SK-N-MC (cell line): Measurements from ENCODE around the gene MROH7.

Source experiments
- DNase-seq: peaks from one replicate; pipeline ENCODE4 v3.0.0-alpha.2; 2011; ENCODE audit warnings: low read depth, low spot score
- H3K27ac ChIP-seq: fragments of 200-600 bp; sonication (generic); 2 replicates; pipeline ENCODE4 v1.5.1; 2016; ENCODE audit warnings: mixed run types
- H3K36me3 ChIP-seq: fragments of 200-600 bp; sonication (generic); 2 replicates; pipeline ENCODE4 v1.6.1; 2017; ENCODE audit warnings: antibody characterized with exemption, low read length, mixed read lengths; ENCODE audit not compliant: insufficient read depth
- H3K4me3 ChIP-seq: fragments of 200-600 bp; sonication (generic); 2 replicates; pipeline ENCODE4 v1.5.1; 2016
- H3K9ac ChIP-seq: fragments of 200-600 bp; sonication (generic); 2 replicates; pipeline ENCODE4 v1.8.0; 2017; ENCODE audit warnings: mixed run types, mixed read lengths; ENCODE audit not compliant: insufficient read length
- H3K9me3 ChIP-seq: fragments of 200-600 bp; sonication (generic); 2 replicates; pipeline ENCODE4 v1.6.1; 2017; ENCODE audit warnings: low read depth, mild to moderate bottlenecking, antibody characterized with exemption, low read length, moderate library complexity, mixed read lengths
- EZH2 ChIP-seq: fragments of 200-600 bp; sonication (generic); IDR thresholded peaks from one replicate; pipeline ENCODE4 v1.6.1; 2017; ENCODE audit warnings: antibody characterized with exemption
- FOXP2 ChIP-seq: optimal IDR thresholded peaks from 2 replicates; pipeline ENCODE3; 2011; ENCODE audit warnings: mild to moderate bottlenecking, moderate library complexity; ENCODE audit not compliant: insufficient read depth; ENCODE audit errors: extremely low read length, control extremely low read depth
- POLR2AphosphoS5 ChIP-seq: IDR thresholded peaks from 2 replicates; pipeline ENCODE4 v1.6.1; 2012; ENCODE audit warnings: mild to moderate bottlenecking, low read depth, low read length, borderline replicate concordance

The MROH7 gene

DNA sequence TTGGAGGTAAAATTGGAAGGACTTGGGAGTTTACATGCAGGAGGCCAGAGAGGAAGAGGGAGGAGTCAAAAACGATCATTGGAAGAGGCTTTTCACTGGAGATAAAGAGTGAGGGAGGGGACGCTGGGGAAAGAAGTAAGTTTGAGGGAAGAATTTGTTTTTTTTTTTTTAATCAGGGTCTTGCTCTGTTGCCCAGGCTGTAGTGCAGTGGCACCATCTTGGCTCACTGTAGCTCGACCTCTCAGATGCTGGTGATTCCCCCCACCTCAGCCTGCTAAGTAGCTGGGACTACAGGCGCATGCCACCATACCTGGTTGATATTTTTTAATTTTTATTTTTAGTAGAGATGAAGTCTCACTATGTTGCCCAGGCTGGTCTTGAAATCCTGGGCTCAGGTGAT is 1.2 kb upstream of the MROH7 start:
- no peak overlapping the region for H3K9ac ChIP-seq
- H3K27ac ChIP-seq = no peak overlapping the region
- no peaks in the 10 kb centered on the region for H3K36me3 ChIP-seq
- DNase-seq = no peak
- TF ChIP-seq FOXP2 (no peak), EZH2 (no peak), POLR2AphosphoS5 (no peak)
- H3K9me3 ChIP-seq = no peaks in the 10 kb centered on the region; the same call in 1 of the 2 replicates
- no peak overlapping the region for H3K4me3 ChIP-seq

DNA sequence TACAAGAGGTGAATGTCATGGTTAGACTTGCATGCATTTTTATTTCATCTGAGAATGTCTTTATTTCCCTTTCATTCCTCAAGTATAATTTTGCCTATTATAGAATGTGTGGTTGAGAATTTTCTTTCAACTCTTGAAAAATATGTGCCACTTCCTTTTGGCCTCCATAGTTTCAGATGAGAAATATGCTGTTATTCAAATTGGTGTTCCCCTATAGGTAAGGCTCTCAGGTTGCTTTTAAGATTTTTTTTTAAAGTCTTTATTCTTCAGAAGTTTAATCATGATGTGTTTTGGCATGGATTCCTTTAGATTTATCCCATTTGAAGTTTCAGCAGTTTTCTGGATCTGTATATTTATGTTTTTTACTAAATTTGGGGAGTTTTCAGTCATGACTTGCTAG is 2.1 kb downstream of the MROH7 start:
- DNase-seq = no peak
- Histone ChIP-seq H3K9ac (no peak overlapping the region), H3K4me3 (no peak overlapping the region), H3K27ac (no peak overlapping the region), H3K9me3 (no peaks in the 10 kb centered on the region; the same call in 1 of the 2 replicates), H3K36me3 (no peaks in the 10 kb centered on the region)
- no peak for TF ChIP-seq EZH2
- no peak for TF ChIP-seq POLR2AphosphoS5
- no peak for TF ChIP-seq FOXP2

DNA sequence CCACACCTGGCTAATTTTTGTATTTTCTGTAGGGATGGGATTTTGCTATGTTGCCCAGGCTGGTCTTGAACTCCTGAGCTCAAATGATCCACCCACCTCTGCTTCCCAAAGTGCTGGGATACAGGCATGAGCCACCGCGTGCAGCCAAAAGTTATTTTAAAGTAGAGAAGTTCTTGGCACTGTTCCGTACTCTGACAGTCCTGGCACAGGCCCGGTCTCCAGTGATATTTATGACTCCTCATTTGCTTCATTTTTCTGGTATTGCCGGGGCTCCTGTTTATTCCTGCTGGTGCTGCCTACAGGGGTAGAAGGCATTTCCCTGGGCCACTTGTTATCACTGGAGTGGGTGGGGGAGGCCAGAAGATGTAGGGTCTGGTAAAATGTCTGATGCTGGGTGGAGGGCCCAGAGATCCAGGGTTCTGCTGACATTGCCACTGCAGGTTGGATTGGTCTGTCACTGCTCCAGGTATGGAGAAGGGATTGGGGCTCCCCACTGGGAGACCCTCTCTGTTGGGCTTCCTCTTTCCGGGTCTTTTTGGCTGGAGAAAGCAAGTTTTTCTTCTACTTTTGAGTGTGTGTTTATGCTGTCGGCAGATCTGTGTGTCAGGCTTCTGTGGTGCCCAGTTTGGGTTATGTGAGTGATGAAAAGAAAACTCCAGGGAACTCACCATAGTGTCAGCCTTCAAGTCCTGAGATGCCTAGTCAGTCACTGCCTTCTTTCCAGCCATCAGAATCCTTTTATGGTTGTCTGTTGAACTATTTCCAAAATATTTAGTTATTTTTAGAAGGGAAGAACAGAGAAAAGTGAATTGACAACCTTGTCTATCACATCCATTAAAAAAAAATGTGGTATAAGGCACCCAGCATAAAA is 4.5 kb downstream of the MROH7 start:
- no peaks in the 10 kb centered on the region; the same call in 1 of the 2 replicates for H3K9me3 ChIP-seq
- H3K36me3 ChIP-seq = no peaks in the 10 kb centered on the region
- DNase-seq = no peak
- no peak overlapping the region for H3K4me3 ChIP-seq
- no peak overlapping the region for H3K9ac ChIP-seq
- TF ChIP-seq POLR2AphosphoS5 (no peak), FOXP2 (no peak), EZH2 (no peak)
- H3K27ac ChIP-seq = no peak overlapping the region

DNA sequence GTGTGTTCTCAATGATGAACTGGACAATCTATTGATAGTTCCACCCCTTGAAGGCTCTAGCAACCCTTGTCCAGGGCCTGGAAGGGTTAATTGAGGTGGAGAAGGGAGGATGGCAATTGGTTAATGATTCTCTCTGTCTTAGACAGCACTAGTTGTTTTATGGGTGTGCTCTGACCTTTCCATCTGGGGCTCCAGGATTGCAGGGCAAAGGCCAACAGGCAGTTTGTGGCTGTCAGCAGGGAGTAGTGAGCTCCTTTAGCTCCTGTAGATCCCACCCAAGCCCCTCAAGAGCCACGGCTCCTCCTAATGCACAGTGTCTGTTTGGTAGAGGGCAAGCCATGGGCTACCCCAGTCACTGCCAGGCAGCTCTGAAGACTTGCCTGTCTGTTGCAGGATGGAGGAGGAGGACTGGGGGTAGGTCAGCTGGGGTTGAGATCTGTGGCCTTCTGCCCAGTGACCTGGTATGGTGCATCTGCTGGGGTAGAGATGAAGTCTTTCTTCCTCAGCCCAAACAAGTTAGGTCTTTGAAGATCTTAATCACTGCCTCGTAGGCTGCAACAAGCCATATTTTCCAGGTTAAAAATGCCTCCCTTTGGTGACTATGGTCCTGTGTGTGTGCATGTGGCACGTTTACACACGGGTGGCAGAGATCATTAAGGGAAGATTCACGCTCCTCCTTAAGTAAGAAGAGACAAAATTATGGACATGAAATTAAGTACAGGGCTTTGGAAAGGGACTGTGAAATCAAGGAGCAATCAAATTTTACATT is 7.7 kb downstream of the MROH7 start:
- Histone ChIP-seq H3K27ac (no peak overlapping the region), H3K9me3 (no peaks in the 10 kb centered on the region), H3K9ac (no peak overlapping the region), H3K4me3 (no peak overlapping the region), H3K36me3 (no peaks in the 10 kb centered on the region)
- TF ChIP-seq FOXP2 (no peak), EZH2 (no peak)
- DNase-seq = no peak

DNA sequence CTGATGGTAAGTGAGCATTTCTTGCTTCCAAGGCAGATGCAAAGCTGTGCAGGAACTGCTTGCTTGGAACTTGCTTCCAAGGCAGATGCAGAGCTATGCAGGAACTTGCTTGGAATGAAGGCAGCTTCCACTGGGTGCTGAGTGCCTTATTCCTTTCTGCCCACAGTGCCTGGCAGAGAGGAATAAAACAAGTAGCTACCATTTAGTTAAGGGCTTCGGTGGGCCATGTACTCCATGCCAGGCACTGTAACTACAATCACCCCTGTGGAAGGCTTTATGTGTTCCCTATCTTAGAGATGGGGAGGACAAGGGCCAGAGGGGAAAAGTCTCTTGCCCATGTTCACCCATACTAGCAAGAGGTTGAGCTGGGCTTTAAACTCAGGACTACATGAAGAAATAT is 8.3 kb downstream of the MROH7 start:
- DNase-seq = no peak
- H3K9ac ChIP-seq = no peak overlapping the region
- H3K36me3 ChIP-seq = no peaks in the 10 kb centered on the region
- TF ChIP-seq EZH2 = no peak
- no peak for TF ChIP-seq FOXP2
- TF ChIP-seq POLR2AphosphoS5 = no peak
- H3K27ac ChIP-seq = no peak overlapping the region
- no peaks in the 10 kb centered on the region for H3K9me3 ChIP-seq
- no peak overlapping the region for H3K4me3 ChIP-seq

DNA sequence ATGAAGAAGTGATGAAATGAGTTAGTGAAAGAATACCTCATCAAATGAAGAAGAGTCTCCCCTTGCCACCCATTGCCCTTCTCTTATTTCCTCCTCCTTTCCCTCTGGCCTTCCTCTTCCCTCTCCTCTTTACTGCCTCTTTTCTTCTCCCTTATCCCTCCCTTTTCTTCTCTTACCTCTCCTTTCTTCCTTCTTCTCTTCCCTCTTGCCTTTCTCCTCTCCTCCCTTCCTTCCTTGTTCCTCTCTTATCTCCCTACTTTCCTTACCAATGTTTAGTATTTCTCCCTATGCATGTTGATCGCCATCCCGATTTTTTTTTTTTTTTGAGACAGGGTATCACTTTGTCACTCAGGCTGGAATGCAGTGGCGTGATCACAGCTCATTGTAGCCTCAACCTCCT is 8.8 kb downstream of the MROH7 start:
- Histone ChIP-seq H3K36me3 (no peaks in the 10 kb centered on the region), H3K27ac (no peak overlapping the region), H3K4me3 (no peak overlapping the region), H3K9ac (no peak overlapping the region), H3K9me3 (no peaks in the 10 kb centered on the region)
- TF ChIP-seq POLR2AphosphoS5 = no peak
- TF ChIP-seq EZH2 = no peak
- TF ChIP-seq FOXP2 = no peak
- DNase-seq = no peak

DNA sequence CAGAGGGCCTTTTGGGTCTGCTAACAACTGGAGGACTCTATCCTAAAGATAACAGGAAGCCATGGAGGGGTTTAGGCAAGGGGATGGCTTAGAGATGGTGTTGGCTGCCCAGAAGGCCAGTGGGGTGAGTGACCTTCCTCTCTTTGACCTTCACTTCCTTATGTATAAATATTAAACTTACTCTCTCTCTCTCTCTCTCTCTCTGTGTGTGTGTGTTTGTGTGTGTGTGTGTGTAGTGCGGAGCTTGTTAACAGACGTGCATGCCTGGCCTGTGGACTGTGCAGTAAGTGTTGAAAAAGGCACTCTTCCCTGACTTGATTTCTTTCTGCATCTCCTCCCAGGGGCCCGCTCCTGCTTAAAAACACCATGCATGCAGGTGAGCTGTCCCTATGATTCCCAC is 10.0 kb downstream of the MROH7 start:
- H3K9ac ChIP-seq = no peak overlapping the region

DNA sequence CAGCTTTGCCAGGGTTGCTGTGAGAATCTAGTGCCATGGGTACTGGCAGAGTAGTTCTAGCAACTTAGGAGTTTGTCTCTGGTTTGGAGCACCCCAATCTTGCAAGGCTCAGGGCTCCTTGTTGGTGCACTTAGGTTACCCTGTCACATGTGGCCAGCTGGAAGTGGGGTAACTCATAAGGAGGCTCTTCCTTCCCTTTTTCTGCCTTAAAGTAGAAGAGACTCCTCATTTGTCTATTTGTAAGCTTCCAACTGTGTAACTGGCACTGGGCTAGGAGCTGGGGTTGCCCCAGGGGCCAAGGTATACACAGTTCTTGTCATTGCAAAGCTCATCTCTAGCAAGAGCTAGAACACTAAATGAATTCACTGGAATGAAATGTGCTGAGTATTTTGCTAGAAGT is 10.6 kb downstream of the MROH7 start:
- Histone ChIP-seq H3K4me3 (no peak overlapping the region), H3K9ac (no peak overlapping the region), H3K36me3 (no peaks in the 10 kb centered on the region), H3K9me3 (no peaks in the 10 kb centered on the region), H3K27ac (no peak overlapping the region)
- DNase-seq = no peak
- no peak for TF ChIP-seq FOXP2

More for the DNA sequence above, 10.0 kb downstream of the MROH7 start:
- no peak overlapping the region for H3K27ac ChIP-seq
- no peak for TF ChIP-seq FOXP2
- no peak for TF ChIP-seq POLR2AphosphoS5
- no peak for TF ChIP-seq EZH2
- H3K9me3 ChIP-seq = no peaks in the 10 kb centered on the region
- H3K36me3 ChIP-seq = no peaks in the 10 kb centered on the region
- no peak for DNase-seq
- no peak overlapping the region for H3K4me3 ChIP-seq
